Astrocyte (in vitro differentiated cells and primary cell): ENCODE data around the gene PIGN. TPM values are rescaled to one million over a fixed set of nuclear protein-coding genes. Genes with fewer than 3 reads are reported as not detected.

Experiments
- DNase-seq: peaks from one replicate; pipeline ENCODE4 v3.0.0-alpha.2; 2010; ENCODE audit warnings: low read depth
- FAIRE-seq: peaks from 2 replicates; lab custom pipeline; 2011; peaks lifted over from hg19 to GRCh38; lab: Jason Lieb, UNC
- H2AFZ ChIP-seq: 2 replicates; pipeline ENCODE4 v1.6.0; 2012; ENCODE audit warnings: low read depth, low read length, inconsistent platforms
- H3K27ac ChIP-seq: 2 replicates; pipeline ENCODE4 v1.5.1; 2011; ENCODE audit warnings: low read depth, low read length, inconsistent platforms
- H3K27me3 ChIP-seq: 2 replicates; pipeline ENCODE4 v1.6.0; 2011; ENCODE audit warnings: low read length, inconsistent platforms; ENCODE audit not compliant: insufficient read depth
- H3K36me3 ChIP-seq: 2 replicates; pipeline ENCODE4 v1.5.1; 2011; ENCODE audit warnings: low read length, inconsistent platforms; ENCODE audit not compliant: insufficient read depth
- H3K4me1 ChIP-seq: 2 replicates; pipeline ENCODE4 v1.5.1; 2011; ENCODE audit warnings: low read length, inconsistent platforms; ENCODE audit not compliant: insufficient read depth
- H3K4me2 ChIP-seq: 2 replicates; pipeline ENCODE4 v1.6.0; 2012; ENCODE audit warnings: low read length, inconsistent platforms
- H3K4me3 ChIP-seq: 2 replicates; pipeline ENCODE4 v1.5.1; 2011; ENCODE audit warnings: low read depth, mild to moderate bottlenecking, low read length, inconsistent platforms; ENCODE audit not compliant: insufficient read depth
- H3K79me2 ChIP-seq: 2 replicates; pipeline ENCODE4 v1.6.0; 2012; ENCODE audit warnings: mild to moderate bottlenecking, low read length, inconsistent platforms; ENCODE audit not compliant: insufficient read depth
- H3K9ac ChIP-seq: 2 replicates; pipeline ENCODE4 v1.6.0; 2012; ENCODE audit warnings: mild to moderate bottlenecking, low read length, inconsistent platforms
- H3K9me3 ChIP-seq: 2 replicates; pipeline ENCODE4 v1.5.1; 2012; ENCODE audit warnings: low read depth, mild to moderate bottlenecking, low read length, inconsistent platforms; ENCODE audit not compliant: insufficient read depth
- H4K20me1 ChIP-seq: 2 replicates; pipeline ENCODE4 v1.6.0; 2012; ENCODE audit warnings: low read length, inconsistent platforms; ENCODE audit not compliant: insufficient read depth
- H3K27ac Mint-ChIP-seq: one replicate; pipeline ENCODE4 v1.8.0; 2021; ENCODE audit warnings: mild to moderate bottlenecking, mixed read lengths; ENCODE audit not compliant: unreplicated experiment
- H3K27me3 Mint-ChIP-seq: one replicate; pipeline ENCODE4 v1.8.0; 2021; ENCODE audit warnings: low read depth, mixed read lengths; ENCODE audit not compliant: unreplicated experiment
- H3K36me3 Mint-ChIP-seq: one replicate; pipeline ENCODE4 v1.8.0; 2021; ENCODE audit warnings: low read depth, mixed read lengths; ENCODE audit not compliant: unreplicated experiment
- H3K4me1 Mint-ChIP-seq: one replicate; pipeline ENCODE4 v1.8.0; 2021; ENCODE audit warnings: low read depth, mixed read lengths; ENCODE audit not compliant: unreplicated experiment
- H3K4me3 Mint-ChIP-seq: one replicate; pipeline ENCODE4 v1.8.0; 2021; ENCODE audit warnings: mild to moderate bottlenecking, moderate library complexity, mixed read lengths; ENCODE audit not compliant: unreplicated experiment
- H3K9me3 Mint-ChIP-seq: one replicate; pipeline ENCODE4 v1.8.0; 2021; ENCODE audit warnings: mild to moderate bottlenecking, mixed read lengths; ENCODE audit not compliant: unreplicated experiment
- CTCF ChIP-seq: IDR thresholded peaks from 2 replicates; pipeline ENCODE4 v1.5.1; 2011; ENCODE audit warnings: low read depth, mild to moderate bottlenecking, inconsistent platforms, low read length, moderate library complexity; ENCODE audit not compliant: insufficient read depth
- EZH2 ChIP-seq: IDR thresholded peaks from 2 replicates; pipeline ENCODE4 v1.6.1; 2012; ENCODE audit warnings: mild to moderate bottlenecking, low read length, inconsistent platforms; ENCODE audit not compliant: insufficient read depth
- total RNA-seq: library from RNA; stranded (reverse); gene quantifications from 2 replicates; pipeline ENCODE4 v1.2.1, GENCODE V29; 2021

Gene PIGN
- total RNA-seq, 1 donor from 2014 or later = 20.0 TPM

- no peak overlapping the region for H3K27ac Mint-ChIP-seq
- no peak overlapping the region for H3K4me2 ChIP-seq
- H3K27me3 Mint-ChIP-seq = no peaks in the 10 kb centered on the region
- H3K36me3 Mint-ChIP-seq = peaks cover 5% of the 10 kb centered on the region
- TF ChIP-seq EZH2 (no peak), CTCF (no peak)
- peaks cover 22% of the 10 kb centered on the region for H3K4me1 Mint-ChIP-seq
- FAIRE-seq (no peak), DNase-seq (no peak)
- H3K4me3 Mint-ChIP-seq = no peak overlapping the region
- peaks cover 9% of the 10 kb centered on the region for H3K9me3 ChIP-seq
- H3K9ac ChIP-seq = no peak overlapping the region
- H3K79me2 ChIP-seq = no peaks in the 10 kb centered on the region
- peaks cover 33% of the 10 kb centered on the region for H3K9me3 Mint-ChIP-seq
- H3K36me3 ChIP-seq = no peaks in the 10 kb centered on the region
- H4K20me1 ChIP-seq = no peaks in the 10 kb centered on the region
- no peak overlapping the region for H3K4me3 ChIP-seq
- H3K4me1 ChIP-seq = peaks cover 12% of the 10 kb centered on the region
- H2AFZ ChIP-seq = no peak overlapping the region
- no peak overlapping the region for H3K27ac ChIP-seq
- no peaks in the 10 kb centered on the region for H3K27me3 ChIP-seq
Measured at GRCh38 chr18:62001396-62001795, 185.5 kb downstream of the PIGN start.

GRCh38 chr18:61998957-61999356 is 187.9 kb downstream of the PIGN start:
- Histone ChIP-seq H3K36me3 (no peaks in the 10 kb centered on the region), H3K27ac (peak overlapping the region; percentile 62), H3K9ac (no peak overlapping the region), H2AFZ (no peak overlapping the region), H3K9me3 (peaks cover 9% of the 10 kb centered on the region), H3K4me1 (peaks cover 12% of the 10 kb centered on the region), H3K4me2 (peak overlapping the region; percentile 47), H3K79me2 (no peaks in the 10 kb centered on the region), H3K4me3 (no peak overlapping the region), H4K20me1 (no peaks in the 10 kb centered on the region), H3K27me3 (no peaks in the 10 kb centered on the region)
- Mint-ChIP-seq H3K27ac (peak overlapping the region; percentile 42), H3K4me1 (peaks cover 27% of the 10 kb centered on the region), H3K4me3 (no peak overlapping the region), H3K9me3 (peaks cover 21% of the 10 kb centered on the region), H3K27me3 (no peaks in the 10 kb centered on the region), H3K36me3 (peaks cover 5% of the 10 kb centered on the region)
- TF ChIP-seq CTCF (no peak), EZH2 (no peak)
- DNase-seq (peak; percentile 91), FAIRE-seq (peak; percentile 99)

DNA sequence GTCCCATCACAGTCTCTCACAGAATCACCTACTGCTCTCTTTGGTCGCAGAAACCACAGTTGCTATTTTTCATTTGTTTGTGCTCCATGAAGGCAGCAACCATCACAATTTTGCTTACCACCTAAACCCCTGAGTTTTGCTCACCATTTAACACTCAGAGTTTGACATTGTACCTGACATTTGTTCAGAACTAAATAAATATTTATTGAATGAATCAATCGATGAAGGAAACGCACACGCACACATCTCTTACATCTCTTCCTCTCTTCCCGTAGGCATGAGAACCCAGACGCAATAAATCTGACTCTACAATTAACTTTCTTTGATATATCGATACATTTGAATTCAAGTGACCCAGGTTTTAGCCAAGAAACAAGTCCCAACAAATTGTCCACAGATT is 188.5 kb downstream of the PIGN start:
- Mint-ChIP-seq H3K4me1 (peaks cover 33% of the 10 kb centered on the region), H3K9me3 (peaks cover 21% of the 10 kb centered on the region), H3K4me3 (no peak overlapping the region), H3K27ac (peak overlapping the region; percentile 42), H3K36me3 (peaks cover 5% of the 10 kb centered on the region), H3K27me3 (no peaks in the 10 kb centered on the region)
- Histone ChIP-seq H2AFZ (peak overlapping the region; percentile 29), H3K9me3 (peaks cover 9% of the 10 kb centered on the region), H3K4me3 (no peak overlapping the region), H3K4me1 (peaks cover 16% of the 10 kb centered on the region), H3K9ac (no peak overlapping the region), H3K4me2 (peak overlapping the region; percentile 47), H4K20me1 (no peaks in the 10 kb centered on the region), H3K27me3 (no peaks in the 10 kb centered on the region), H3K27ac (peak overlapping the region; percentile 62), H3K36me3 (no peaks in the 10 kb centered on the region), H3K79me2 (no peaks in the 10 kb centered on the region)
- FAIRE-seq (no peak), DNase-seq (no peak)
- no peak for TF ChIP-seq CTCF
- no peak for TF ChIP-seq EZH2
